ENCODE measurements around the gene ARHGAP15.

ARHGAP15 gene

DNA sequence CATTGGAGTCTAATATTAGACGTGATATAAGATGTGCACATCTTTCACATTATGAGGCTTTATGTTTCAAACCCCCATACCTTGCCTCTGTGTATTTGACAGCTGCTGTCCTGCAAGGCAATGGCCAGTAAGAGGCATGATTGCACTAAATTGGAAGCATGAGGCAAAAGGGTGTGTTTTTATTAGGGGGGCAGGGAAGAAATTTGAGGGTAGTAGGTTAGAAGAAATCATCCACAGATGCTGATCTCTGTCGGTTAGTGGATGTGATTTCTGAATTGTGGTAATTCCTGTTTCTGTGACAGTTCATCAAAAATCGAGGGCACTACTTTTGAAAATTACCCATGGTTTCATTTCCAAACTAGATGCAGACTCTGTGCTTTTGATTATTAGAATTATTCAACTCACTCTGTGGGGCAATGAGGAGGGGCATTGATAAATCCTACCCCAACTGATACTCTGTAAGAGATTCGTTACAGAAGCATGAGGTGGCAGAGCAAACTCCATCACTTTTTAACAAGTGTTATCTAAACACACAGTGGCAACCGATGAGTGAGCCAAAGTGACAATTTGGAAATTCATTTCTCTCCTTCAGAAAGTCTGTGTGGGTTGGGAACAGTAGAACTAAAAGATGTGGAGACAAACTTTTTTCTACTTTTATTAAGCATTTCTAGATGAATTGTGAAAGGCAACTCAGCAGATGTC is 453.0 kb downstream of the ARHGAP15 start:
- no peak for DNase-seq
- peaks cover 4% of the 10 kb centered on the region for H3K27me3 Mint-ChIP-seq (ENCODE audit: low read depth, poor library complexity)
- TF ChIP-seq, protein P1, sequence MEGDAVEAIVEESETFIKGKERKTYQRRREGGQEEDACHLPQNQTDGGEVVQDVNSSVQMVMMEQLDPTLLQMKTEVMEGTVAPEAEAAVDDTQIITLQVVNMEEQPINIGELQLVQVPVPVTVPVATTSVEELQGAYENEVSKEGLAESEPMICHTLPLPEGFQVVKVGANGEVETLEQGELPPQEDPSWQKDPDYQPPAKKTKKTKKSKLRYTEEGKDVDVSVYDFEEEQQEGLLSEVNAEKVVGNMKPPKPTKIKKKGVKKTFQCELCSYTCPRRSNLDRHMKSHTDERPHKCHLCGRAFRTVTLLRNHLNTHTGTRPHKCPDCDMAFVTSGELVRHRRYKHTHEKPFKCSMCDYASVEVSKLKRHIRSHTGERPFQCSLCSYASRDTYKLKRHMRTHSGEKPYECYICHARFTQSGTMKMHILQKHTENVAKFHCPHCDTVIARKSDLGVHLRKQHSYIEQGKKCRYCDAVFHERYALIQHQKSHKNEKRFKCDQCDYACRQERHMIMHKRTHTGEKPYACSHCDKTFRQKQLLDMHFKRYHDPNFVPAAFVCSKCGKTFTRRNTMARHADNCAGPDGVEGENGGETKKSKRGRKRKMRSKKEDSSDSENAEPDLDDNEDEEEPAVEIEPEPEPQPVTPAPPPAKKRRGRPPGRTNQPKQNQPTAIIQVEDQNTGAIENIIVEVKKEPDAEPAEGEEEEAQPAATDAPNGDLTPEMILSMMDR (IDR thresholded peaks at IDR 0.05), result no peak
- no peak overlapping the region for H3K27ac Mint-ChIP-seq
- no peaks in the 10 kb centered on the region for H3K4me1 Mint-ChIP-seq
- peaks cover 8% of the 10 kb centered on the region for H3K9me3 Mint-ChIP-seq
- peaks cover 6% of the 10 kb centered on the region for H3K36me3 Mint-ChIP-seq (ENCODE audit: low read depth)
- H3K4me3 Mint-ChIP-seq, result no peak overlapping the region

DNA sequence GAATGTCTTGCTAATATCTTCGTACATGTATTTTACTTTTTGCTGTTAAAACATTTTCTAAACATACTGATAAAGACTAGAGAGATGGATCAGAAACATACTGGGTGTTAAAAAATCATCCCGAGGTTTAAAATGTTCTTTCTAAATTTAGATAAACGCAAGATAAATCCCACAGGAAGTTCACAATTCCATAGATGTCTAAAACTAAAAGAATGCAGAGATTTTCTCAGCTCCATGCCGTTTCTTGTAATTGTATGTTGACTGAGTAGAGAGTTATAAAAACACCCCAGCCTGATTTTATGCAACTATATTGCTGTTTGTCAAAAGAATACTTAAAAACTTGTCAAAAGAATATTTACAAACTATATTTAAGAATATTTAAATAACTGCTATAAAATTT is 455.7 kb downstream of the ARHGAP15 start:
- no peak for DNase-seq
- Mint-ChIP-seq H3K9me3 (peaks cover 13% of the 10 kb centered on the region), H3K36me3 (ENCODE audit: low read depth) (peaks cover 6% of the 10 kb centered on the region), H3K27me3 (ENCODE audit: low read depth, poor library complexity) (peaks cover 4% of the 10 kb centered on the region), H3K4me1 (no peaks in the 10 kb centered on the region), H3K4me3 (no peak overlapping the region), H3K27ac (no peak overlapping the region)
- TF ChIP-seq, protein P1 (IDR thresholded peaks at IDR 0.05), result no peak

DNA sequence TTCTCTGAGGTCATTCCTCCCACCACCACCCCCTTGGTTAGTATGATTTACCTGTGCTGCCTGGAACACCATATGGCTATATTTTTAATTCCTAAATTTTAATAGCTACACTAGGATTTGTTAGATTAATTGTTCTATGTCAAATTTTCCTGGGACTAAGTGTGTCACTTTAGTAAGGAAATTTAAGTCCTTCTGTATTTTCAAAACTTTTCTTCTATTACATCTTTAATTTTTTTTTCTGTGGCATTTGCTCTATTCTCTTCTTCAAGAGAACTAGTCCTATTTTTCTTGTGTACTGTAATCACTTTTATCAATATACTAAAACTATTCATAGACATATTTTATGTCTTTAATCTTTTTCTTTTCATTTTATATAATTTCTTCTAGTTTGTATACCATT is 456.9 kb downstream of the ARHGAP15 start:
- peaks cover 13% of the 10 kb centered on the region for H3K9me3 Mint-ChIP-seq
- DNase-seq, result no peak
- H3K27ac Mint-ChIP-seq, result no peak overlapping the region
- H3K4me1 Mint-ChIP-seq, result no peaks in the 10 kb centered on the region
- TF ChIP-seq, protein P1 (IDR thresholded peaks at IDR 0.05), result no peak
- H3K4me3 Mint-ChIP-seq, result no peak overlapping the region
- H3K36me3 Mint-ChIP-seq (ENCODE audit: low read depth), result peaks cover 6% of the 10 kb centered on the region
- H3K27me3 Mint-ChIP-seq (ENCODE audit: low read depth, poor library complexity), result peaks cover 4% of the 10 kb centered on the region

DNA sequence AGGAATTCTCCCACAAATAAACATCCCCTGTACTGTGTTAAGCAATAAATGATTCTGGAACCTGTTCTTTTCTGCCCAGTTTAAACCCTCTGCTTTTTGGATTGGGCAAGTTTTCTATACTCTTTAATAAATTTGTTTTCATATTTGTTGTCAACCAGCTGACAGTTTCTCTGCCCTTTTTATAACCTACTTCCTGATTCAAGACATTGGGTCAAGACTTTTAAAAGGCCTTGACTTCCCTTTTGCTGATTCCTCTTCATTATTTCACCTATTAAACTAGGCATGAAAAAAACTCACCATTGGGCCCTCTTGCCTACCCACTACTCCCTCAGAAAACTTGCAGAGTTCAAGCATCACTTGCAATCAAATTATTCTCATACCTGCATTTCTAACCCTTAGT is 459.5 kb downstream of the ARHGAP15 start:
- H3K36me3 Mint-ChIP-seq (ENCODE audit: low read depth), result peaks cover 6% of the 10 kb centered on the region
- peaks cover 4% of the 10 kb centered on the region for H3K27me3 Mint-ChIP-seq (ENCODE audit: low read depth, poor library complexity)
- H3K27ac Mint-ChIP-seq, result no peak overlapping the region
- no peak overlapping the region for H3K4me3 Mint-ChIP-seq
- no peaks in the 10 kb centered on the region for H3K4me1 Mint-ChIP-seq
- peaks cover 13% of the 10 kb centered on the region for H3K9me3 Mint-ChIP-seq
- no peak for DNase-seq
- TF ChIP-seq, protein P1 (IDR thresholded peaks at IDR 0.05), result no peak

DNA sequence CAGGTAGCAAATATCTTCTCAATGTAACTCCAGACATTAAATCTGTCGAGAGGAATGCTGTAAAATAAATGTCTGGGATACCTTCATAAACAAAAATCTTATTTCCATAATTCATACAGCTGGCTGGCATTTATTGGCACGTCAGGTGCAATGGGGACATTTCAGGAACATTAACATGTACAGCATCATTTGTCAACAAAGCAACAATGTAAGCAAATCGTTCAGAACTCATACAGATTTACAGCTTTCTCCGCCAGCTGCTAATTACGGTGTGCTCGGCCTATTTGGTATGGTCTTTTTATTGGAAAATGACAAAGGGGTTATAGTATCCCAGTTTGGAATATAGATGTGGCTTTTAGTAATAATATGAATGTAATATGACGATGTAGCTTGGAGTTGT is 464.9 kb downstream of the ARHGAP15 start:
- TF ChIP-seq, protein P1 (IDR thresholded peaks at IDR 0.05), result no peak
- H3K4me1 Mint-ChIP-seq, result no peaks in the 10 kb centered on the region
- H3K9me3 Mint-ChIP-seq, result no peaks in the 10 kb centered on the region
- no peak for DNase-seq
- no peak overlapping the region for H3K27ac Mint-ChIP-seq
- no peak overlapping the region for H3K4me3 Mint-ChIP-seq
- H3K36me3 Mint-ChIP-seq (ENCODE audit: low read depth), result no peaks in the 10 kb centered on the region
- H3K27me3 Mint-ChIP-seq (ENCODE audit: low read depth, poor library complexity), result peaks cover 4% of the 10 kb centered on the region

DNA sequence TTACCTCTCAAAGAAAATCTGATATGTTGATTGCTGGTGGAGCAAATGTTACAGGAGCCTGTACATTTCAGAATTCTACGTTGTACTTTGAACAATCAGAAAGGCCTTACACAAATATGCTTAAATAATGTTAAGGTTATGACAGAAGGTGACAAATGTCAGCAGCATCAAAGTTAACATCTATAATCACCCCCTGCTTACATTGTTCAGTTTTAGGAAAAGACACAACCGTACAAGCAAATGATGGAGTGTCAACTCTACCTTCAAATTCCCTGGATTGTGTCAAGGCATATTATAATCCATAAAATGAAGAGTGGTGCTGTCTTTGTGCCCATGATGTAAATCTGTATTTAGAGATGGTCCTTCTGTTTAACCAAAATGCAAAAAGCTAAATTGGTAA is 465.5 kb downstream of the ARHGAP15 start:
- DNase-seq, result no peak

More for the DNA sequence above, 465.5 kb downstream of the ARHGAP15 start:
- no peaks in the 10 kb centered on the region for H3K4me1 Mint-ChIP-seq
- no peaks in the 10 kb centered on the region for H3K9me3 Mint-ChIP-seq
- H3K4me3 Mint-ChIP-seq, result no peak overlapping the region
- no peak overlapping the region for H3K27ac Mint-ChIP-seq
- peaks cover 4% of the 10 kb centered on the region for H3K27me3 Mint-ChIP-seq (ENCODE audit: low read depth, poor library complexity)
- no peaks in the 10 kb centered on the region for H3K36me3 Mint-ChIP-seq (ENCODE audit: low read depth)
- TF ChIP-seq, protein P1 (IDR thresholded peaks at IDR 0.05), result no peak
